Transverse colon (tissue), 4 donors: Measurements from ENCODE around the gene HOXD3. TPM values are rescaled to one million over a fixed set of nuclear protein-coding genes. Genes with fewer than 3 reads are reported as not detected.

ENCODE experiments used
- DNase-seq: peaks from one replicate; pipeline ENCODE4 v3.0.0-alpha.2; 2019
- H3K27ac ChIP-seq, 4 donors: fragments of 200-600 bp; sonication (generic); 2 replicates each; pipeline ENCODE4 v1.5.1; 2016 to 2018; ENCODE audit warnings: inconsistent platforms in 4 of 4
- H3K27me3 ChIP-seq: fragments of 200-600 bp; sonication (generic); 2 replicates; pipeline ENCODE4 v1.5.1; 2017; ENCODE audit warnings: inconsistent platforms
- H3K36me3 ChIP-seq, 4 donors: fragments of 200-600 bp; sonication (generic); 2 replicates each; pipeline ENCODE4 v1.5.1; 2017 to 2019; ENCODE audit warnings: inconsistent platforms in 4 of 4
- H3K4me1 ChIP-seq, 4 donors: fragments of 200-600 bp; sonication (generic); 2 replicates each; pipeline ENCODE4 v1.5.1; 2017 to 2020; ENCODE audit warnings: inconsistent platforms in 4 of 4
- H3K4me3 ChIP-seq, 4 donors: fragments of 200-600 bp; sonication (generic); 1 replicate in 1 of 4; 2 replicates in 3 of 4; pipeline versions ENCODE4 v1.5.1 to v1.6.1; 2017 to 2019; ENCODE audit warnings: inconsistent platforms in 4 of 4
- H3K9me3 ChIP-seq, 2 donors: fragments of 200-600 bp; sonication (generic); 2 replicates each; pipeline ENCODE4 v1.5.1; 2017 to 2019; ENCODE audit warnings: inconsistent platforms in 2 of 2
- EP300 ChIP-seq: sonication (generic); formaldehyde crosslinking; IDR thresholded peaks from one replicate; pipeline ENCODE4 v1.6.1; 2017; ENCODE audit warnings: antibody characterized with exemption, low read depth
- POLR2A ChIP-seq: fragments of 450-650 bp; IDR thresholded peaks from one replicate; pipeline ENCODE4 v1.6.1; 2016; ENCODE audit warnings: antibody characterized with exemption, mild to moderate bottlenecking, moderate library complexity
- POLR2AphosphoS5 ChIP-seq, 3 donors: sonication (generic); formaldehyde crosslinking; IDR thresholded peaks; one replicate each; pipeline ENCODE4 v1.6.1; 2016; ENCODE audit warnings: antibody characterized with exemption in 3 of 3
- WGBS, 2 donors: methylation state at CpG; one replicate each; pipeline ENCODE4 v1.1.5; 2018; ENCODE audit warnings: low coverage in 1 of 2; 5-methylcytosine and 5-hydroxymethylcytosine counted together
- in situ Hi-C, 4 donors: fragments of 200-750 bp; cut with MboI; loops; one replicate each; pipeline versions ENCODE4 v1.15.0 to v1.15.1; 2017; ENCODE audit warnings: low sequenced_read_pairs in 3 of 4, low pct_ligation_motif_present in 1 of 4, low pct_unique_long_range_greater_than_20kb in 1 of 4
- intact Hi-C: fragments of 100-400 bp; cut with DNase I; formaldehyde crosslinking; loops from one replicate; pipeline ENCODE4 v1.15.1; 2023; ENCODE audit warnings: low total_unique reads
- total RNA-seq, 4 donors: library from RNA; depleted of rRNA; stranded (reverse); fragments of >200 nt; gene quantifications; one replicate each; pipeline ENCODE4 v1.1.0, GENCODE V29; 2016
- TF ChIP-seq, protein P1 (sequence below), 5 experiments: fragments of 200-600 bp in 3 of 5; fragments of 450-650 bp in 2 of 5; sonication (generic) in 3 of 5; IDR thresholded peaks; 1 replicate in 2 of 5; 2 replicates in 3 of 5; pipeline ENCODE4 v1.5.1; 2016 to 2017; ENCODE audit warnings: antibody characterized with exemption in 5 of 5, inconsistent platforms in 3 of 5, mild to moderate bottlenecking in 2 of 5, moderate library complexity in 1 of 5

HOXD3 gene
- total RNA-seq, 4 donors from 2014 or later, result 2.0 to 15.7 (median 7.6) TPM; not detected in 1

DNA sequence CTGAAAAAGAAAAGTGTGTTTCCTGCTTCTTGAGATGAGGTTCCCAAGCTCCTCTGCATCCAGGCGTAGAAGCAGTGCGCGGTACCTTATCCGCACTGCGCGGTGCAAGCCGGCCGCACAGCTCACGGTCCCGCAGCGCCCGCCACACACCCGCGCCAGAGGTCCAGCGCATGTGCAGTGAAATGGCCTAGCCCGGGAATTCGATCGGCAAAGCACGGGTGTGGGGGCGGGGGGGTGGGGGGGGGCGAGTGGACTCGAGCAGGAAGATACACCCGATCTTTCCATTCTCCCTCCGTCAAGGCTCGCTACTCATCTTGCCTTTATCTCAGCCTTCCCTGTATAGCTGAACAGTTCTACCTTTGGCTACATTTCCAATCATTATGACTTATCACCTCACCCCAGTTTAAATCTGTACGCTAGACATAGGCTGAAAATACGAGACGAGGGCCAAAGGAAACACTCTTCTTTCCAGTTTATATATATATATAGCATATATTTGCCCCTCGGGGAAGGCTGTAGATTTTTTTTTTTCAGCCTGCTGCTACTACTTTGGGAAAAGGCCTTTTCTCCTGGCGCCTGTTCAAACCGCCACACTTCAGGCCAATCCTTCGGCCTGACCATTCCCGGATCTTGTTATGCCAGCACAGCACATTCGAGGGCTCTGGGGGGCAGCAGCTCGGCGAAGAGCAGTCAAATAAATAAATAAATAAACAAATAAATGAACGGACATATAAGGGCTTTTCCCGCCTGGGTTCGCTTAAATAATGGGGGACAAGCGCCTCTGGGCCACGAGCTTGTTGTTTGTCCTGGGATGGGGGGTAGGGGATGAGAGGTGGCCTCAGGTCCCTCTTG is 17.2 kb upstream of the HOXD3 start:
- H3K27me3 ChIP-seq, result peaks cover 33% of the 10 kb centered on the region
- WGBS, 2 donors, result 27 to 31% methylated on average over 14 to 39 of the region's 41 CpGs

DNA sequence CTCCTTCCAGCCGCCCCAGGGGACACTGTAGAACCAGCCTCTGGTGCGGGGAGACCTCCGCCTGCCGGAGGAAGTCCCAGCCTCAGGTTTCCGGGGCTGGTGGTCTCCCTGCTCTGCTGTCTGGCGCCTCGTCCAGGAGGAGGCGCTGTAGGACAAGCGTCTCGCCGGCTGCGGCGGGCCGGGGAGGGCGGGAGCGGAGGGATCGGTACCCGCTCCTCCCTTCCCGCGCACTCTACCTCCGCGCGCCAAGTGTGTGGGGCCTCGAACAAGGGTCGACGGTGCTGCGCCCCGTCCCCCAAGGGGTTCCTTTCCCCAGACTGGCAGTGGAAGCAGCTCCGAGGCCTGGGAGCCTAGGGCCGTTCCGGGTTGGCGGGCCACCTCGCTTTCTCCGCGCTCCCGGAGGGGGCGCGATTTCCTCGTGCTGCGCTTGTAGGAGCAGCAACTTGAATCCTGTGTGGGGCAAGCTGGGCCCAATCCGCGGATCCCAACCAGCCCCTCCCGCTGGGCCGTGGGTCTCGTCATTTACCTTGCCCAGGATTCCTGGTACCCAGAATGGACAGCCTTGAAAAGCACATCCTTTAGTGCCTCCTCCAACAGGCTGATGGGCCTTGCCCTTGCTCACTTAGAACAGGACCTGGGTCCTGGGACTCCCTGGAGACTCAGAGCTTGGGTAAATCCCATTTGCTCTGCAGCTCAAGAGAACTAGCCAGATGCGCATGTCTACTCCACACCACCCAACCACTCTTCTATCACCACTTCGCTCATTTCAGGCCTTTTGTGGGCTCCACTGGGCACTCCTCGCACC is 16.4 kb upstream of the HOXD3 start:
- WGBS, 2 donors, result 27% methylated on average over 24 of the region's 48 CpGs; no CpG with 5 or more reads in 1 of the 2 donors
- Histone ChIP-seq H3K9me3 (no peaks in the 10 kb centered on the region), H3K4me3 (peak overlapping the region; percentile 37 to 73 (median 46)), H3K27me3 (peaks cover 33% of the 10 kb centered on the region), H3K27ac (peak overlapping the region; percentile 91 to 96 (median 94)), H3K36me3 (no peaks in the 10 kb centered on the region), H3K4me1 (peaks cover 10 to 51% (median 24%) of the 10 kb centered on the region in 4 donors)
- TF ChIP-seq EP300 (no peak), POLR2A (no peak), POLR2AphosphoS5 (IDR thresholded peaks at IDR 0.05) (peak in 1 of 3 donors; percentile 40)
- TF ChIP-seq, protein P1, sequence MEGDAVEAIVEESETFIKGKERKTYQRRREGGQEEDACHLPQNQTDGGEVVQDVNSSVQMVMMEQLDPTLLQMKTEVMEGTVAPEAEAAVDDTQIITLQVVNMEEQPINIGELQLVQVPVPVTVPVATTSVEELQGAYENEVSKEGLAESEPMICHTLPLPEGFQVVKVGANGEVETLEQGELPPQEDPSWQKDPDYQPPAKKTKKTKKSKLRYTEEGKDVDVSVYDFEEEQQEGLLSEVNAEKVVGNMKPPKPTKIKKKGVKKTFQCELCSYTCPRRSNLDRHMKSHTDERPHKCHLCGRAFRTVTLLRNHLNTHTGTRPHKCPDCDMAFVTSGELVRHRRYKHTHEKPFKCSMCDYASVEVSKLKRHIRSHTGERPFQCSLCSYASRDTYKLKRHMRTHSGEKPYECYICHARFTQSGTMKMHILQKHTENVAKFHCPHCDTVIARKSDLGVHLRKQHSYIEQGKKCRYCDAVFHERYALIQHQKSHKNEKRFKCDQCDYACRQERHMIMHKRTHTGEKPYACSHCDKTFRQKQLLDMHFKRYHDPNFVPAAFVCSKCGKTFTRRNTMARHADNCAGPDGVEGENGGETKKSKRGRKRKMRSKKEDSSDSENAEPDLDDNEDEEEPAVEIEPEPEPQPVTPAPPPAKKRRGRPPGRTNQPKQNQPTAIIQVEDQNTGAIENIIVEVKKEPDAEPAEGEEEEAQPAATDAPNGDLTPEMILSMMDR (IDR thresholded peaks at IDR 0.05), result peak; percentile 90 to 99 (median 96)
- in situ Hi-C loops, result loop anchor here in 3 of 4 donors (5.0 to 25.0 kb wide), 4 partner anchors 317 to 672 kb away; no protein-coding TSS in a partner anchor
- peak; percentile 76 for DNase-seq
- intact Hi-C loops, result loop anchor here (1.0 to 5.0 kb wide), 4 partner anchors 316 to 1017 kb away; no protein-coding TSS in a partner anchor

More for the DNA sequence above, 17.2 kb upstream of the HOXD3 start:
- no peak for DNase-seq
- in situ Hi-C loops, result loop anchor here (5.0 to 25.0 kb wide), 6 partner anchors 317 to 672 kb away; no protein-coding TSS in a partner anchor
- Histone ChIP-seq H3K36me3 (no peaks in the 10 kb centered on the region), H3K4me1 (peaks cover 16 to 51% (median 26%) of the 10 kb centered on the region in 4 donors), H3K4me3 (peak overlapping the region in 3 of 4 donors; percentile 46 to 73 (median 47)), H3K27ac (peak overlapping the region; percentile 91 to 96 (median 94)), H3K9me3 (no peaks in the 10 kb centered on the region)
- no peak for TF ChIP-seq POLR2AphosphoS5 (IDR thresholded peaks at IDR 0.05)
- TF ChIP-seq, protein P1 (IDR thresholded peaks at IDR 0.05), result no peak
- no peak for TF ChIP-seq EP300
- TF ChIP-seq POLR2A, result no peak
- intact Hi-C loops, result loop anchor here (1.0 to 5.0 kb wide), 5 partner anchors 317 to 1017 kb away; no protein-coding TSS in a partner anchor

DNA sequence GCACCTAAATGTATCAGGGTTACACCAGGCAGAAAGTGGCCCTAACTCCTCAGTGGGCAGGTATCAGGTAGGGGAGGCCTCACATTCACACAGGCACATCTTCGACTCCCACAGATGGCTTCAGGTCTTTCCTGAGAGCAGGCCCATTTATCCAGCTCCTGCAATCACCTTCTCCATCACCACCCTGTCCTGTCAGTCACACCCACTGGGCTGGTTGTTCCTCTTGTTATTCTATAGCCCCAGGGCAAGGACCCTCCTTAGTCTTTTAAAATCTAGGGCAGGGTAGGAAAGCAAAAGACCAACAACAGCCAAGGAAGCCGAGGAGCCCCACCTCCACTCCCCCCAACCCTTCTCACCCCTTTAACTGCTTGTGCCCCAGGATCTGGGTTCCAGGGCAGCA is 14.8 kb upstream of the HOXD3 start:
- Histone ChIP-seq H3K9me3 (no peaks in the 10 kb centered on the region), H3K36me3 (no peaks in the 10 kb centered on the region), H3K27ac (no peak overlapping the region), H3K4me3 (no peak overlapping the region), H3K27me3 (peaks cover 23% of the 10 kb centered on the region), H3K4me1 (peaks cover 18 to 53% (median 31%) of the 10 kb centered on the region in 4 donors)
- intact Hi-C loops (loop anchor here (5.0 kb wide), 2 partner anchors 410 to 1015 kb away; no protein-coding TSS in a partner anchor), in situ Hi-C loops (loop anchor here in 3 of 4 donors (5.0 to 25.0 kb wide), 4 partner anchors 315 to 670 kb away; no protein-coding TSS in a partner anchor)
- 79 to 100% methylated on average over 1 to 2 of the region's 2 CpGs for WGBS, 2 donors
- no peak for DNase-seq
- TF ChIP-seq EP300 (no peak), POLR2A (no peak), POLR2AphosphoS5 (IDR thresholded peaks at IDR 0.05) (no peak)

DNA sequence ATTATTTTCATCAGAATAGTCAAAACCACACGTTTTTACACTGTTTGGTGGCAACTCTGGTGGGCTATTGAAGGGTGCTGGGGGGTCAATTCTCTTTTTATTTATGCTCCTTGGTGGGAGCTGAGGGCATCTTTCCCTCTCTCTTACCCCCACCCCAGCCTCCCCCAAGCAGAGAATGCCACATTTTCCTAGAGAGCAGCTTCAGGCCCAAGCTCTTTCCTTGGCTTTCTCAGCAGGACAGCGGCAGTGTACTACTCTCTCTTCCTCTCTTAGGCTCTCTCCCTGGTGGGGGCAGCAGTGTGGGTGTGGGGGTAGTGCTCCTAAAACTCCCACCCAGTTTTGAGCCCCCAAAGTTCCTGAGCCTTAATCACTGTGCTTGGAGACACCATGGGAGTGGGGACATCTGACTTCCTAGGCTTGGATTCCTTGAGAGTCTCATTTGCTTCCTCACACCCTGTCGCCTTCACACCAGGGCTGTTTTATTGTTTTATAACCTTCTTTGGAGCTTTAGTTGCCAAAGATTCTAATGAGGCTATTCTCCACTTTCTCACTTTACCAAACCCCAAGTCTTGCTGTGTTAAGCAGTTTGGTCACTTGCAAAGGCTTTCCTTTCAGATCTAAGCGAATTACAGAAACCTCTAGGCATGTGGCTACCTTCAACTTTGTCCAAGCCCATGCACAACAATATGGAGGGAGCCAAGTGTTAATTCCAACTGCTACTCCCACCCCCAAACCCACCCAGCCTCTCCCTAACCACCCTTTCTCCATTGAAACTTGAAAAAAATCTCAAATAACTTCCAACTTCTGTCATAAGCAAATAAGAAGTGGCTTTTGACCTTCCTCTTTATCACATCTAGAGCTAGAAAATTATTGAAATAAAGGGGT is 11.8 kb upstream of the HOXD3 start:
- TF ChIP-seq EP300 (no peak), POLR2AphosphoS5 (IDR thresholded peaks at IDR 0.05) (no peak)
- TF ChIP-seq, protein P1 (IDR thresholded peaks at IDR 0.05), result no peak
- no peaks in the 10 kb centered on the region for H3K9me3 ChIP-seq
- WGBS, 2 donors, result 57 to 60% methylated on average over 1 to 4 of the region's 4 CpGs
- no peaks in the 10 kb centered on the region for H3K36me3 ChIP-seq
- peaks cover 12 to 42% (median 27%) of the 10 kb centered on the region in 4 donors for H3K4me1 ChIP-seq
- H3K27me3 ChIP-seq, result peaks cover 16% of the 10 kb centered on the region
- peak overlapping the region in 2 of 4 donors; percentile 15 to 43 for H3K27ac ChIP-seq
- intact Hi-C loops, result no loop called here
- no peak overlapping the region for H3K4me3 ChIP-seq
- no peak for DNase-seq
- in situ Hi-C loops, result loop anchor here in 3 of 4 donors (10.0 to 25.0 kb wide), 3 partner anchors 409 to 667 kb away; no protein-coding TSS in a partner anchor
